DMS53 (cell line): ENCODE results near the gene MYO1C.
"Not testable (repeated sequence)": the region's sequence is repeated elsewhere in the genome, so short reads cannot be mapped to it uniquely, and the experiment has no call there.

Source experiments
- DNase-seq: peaks from one replicate; lab custom pipeline; 2025; lab: John Stamatoyannopoulos, UW

The MYO1C gene

DNA sequence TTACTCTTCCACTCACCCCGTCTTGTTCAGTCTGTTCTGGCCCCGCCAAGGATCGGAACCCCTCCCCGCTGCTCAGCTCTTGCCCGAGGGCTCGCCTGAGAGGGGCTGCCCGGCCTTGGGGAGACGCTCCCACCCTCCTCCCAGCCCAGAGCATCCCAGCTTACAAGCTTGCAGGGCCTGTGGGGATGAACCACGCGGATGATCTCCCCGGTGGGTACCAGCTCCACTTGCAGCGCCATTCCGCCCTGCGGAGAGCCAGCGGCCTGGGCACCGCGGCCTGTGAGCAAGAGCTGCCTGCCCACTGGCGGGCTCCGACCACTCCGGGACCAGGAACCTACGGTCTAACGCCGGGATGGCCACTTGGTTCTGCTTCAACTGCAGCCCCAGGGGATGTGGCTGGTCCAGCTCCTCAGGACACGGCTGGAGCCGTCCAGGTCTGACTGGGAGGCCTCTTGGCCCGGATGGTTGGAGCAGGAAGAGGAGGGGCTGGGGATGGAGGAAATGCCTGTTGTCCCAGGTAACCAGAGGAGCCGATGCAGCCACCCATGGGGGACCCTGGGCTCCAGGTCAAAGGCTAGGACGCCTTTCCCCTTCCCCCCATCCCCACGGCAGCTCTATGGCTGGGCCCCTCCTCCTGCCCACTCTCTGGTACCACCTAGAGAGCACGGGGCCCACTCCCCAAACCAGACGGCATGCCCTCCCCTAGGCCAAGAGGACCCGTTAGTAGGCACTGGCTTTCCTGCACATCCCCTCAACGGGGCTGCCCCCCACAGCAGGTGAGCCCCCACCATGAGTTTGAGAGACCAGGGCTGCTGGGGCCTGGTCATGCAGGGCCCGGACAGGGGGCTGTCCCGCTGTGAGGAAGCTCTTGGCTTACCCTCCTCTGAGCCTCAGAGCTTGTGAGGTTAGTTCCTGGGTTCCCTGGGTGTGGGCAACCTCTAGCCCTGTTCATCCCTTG, at the start of gene MYO1C:
MYO1C (minus strand) TSS at position 438 of the 958 bp plus-strand sequence; CDS start at position 239, 199 bp downstream.
- peak; percentile 70 for DNase-seq

DNA sequence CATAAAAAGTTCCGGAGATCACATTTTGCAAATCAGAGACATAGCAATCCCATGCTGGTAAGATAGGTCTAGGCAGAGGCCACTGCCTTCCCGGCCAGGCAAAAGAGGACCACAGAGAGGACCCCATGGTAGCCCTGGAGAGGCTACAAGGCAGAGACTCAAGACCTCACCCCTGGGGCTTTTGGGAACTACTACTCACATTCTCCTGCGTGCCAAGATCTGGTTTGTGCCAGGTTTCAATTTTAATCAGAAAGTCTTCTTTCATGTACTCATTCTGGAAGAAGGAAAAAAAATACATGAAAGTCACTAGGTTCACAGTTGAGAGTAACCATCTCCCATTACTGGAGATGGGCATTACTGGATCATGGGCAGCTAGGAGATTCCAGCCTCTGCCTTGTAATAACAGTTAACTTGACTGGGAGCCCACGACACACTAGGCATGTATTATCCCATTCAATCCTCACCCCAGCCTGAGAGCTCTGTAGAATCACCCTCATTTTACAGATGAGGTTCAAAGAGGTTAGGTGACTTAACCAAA, 49.0 kb upstream of the MYO1C start:
- DNase-seq: no peak

- DNase-seq: no peak
These were observed 47.3 kb upstream of the MYO1C start for GRCh38 chr17:1539811-1540210.

- DNase-seq: no peak
These were observed 43.3 kb upstream of the MYO1C start for GRCh38 chr17:1535737-1536136.

DNA sequence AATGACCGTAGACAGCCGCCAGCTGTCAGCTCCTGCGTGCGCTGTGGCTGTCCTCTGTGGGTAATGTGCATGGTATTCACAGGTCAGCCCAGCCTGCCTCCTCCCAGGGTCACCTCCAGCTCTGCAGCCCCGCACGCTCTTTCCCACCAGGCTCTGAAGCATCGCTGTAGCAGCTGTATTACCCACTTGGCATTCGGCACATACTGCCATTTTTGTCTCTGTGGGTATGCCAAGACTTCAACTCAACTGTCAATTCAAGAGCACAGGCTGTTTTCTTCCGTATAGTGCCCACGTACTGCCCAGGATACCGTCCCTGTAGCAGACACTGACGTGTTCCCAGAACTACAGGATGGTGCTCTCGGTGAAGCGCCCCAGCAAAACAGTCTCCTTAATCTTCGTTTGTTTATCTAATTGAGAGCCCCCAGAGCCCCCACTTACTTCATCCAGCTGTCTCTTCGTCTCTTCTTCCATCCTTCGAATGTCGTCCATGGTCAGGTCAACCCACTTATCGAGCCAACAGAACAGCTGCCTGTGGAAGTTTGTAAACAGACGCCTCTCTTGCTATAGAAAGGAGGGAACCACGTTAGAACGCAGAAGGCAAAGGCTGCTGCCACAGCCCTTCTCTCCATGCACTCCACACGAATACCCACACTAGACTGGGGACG, 41.3 kb upstream of the MYO1C start:
- no peak for DNase-seq

DNA sequence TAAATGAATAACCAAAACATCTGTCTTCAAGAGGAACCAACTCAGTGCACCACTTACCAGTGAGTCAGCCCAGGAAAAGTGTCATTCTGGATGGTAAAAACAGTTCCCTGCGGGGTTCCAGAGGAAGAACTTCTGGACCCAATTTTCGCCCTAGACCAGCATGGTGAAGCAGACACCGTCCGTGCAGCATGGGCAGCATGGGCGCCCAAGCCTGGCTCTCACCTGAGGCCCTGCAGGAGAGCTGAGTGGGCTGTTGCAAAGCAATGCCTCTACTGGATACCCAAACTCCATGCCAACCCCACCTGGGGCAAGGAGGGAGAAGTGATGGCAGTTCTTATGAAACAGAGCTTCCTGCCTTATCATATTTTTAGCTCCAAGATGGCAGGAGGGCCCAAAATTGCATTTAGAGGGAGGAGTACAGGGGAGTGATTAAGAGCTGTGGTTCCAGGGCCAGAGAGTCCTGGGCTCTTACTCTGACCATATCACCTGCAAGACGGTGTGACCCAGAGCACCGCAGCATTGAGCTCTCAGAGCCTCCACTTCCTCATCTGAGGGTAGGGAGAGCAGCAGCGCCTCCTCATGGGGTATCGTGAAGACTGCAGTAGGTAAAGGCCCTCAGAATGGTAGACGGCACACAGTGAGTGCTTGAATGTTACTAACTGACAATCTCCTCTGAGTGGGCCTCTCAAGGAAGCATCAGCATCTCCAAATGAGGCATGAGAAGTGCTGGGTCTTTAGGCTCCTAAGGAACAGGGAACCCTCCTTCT, 40.5 kb upstream of the MYO1C start:
- peak; percentile 49 for DNase-seq

GRCh38 chr17:1529863-1530262, 37.4 kb upstream of the MYO1C start:
- DNase-seq: peak; percentile 23

- DNase-seq: not testable (repeated sequence)
These were observed 34.4 kb upstream of the MYO1C start for GRCh38 chr17:1526876-1527275.

DNA sequence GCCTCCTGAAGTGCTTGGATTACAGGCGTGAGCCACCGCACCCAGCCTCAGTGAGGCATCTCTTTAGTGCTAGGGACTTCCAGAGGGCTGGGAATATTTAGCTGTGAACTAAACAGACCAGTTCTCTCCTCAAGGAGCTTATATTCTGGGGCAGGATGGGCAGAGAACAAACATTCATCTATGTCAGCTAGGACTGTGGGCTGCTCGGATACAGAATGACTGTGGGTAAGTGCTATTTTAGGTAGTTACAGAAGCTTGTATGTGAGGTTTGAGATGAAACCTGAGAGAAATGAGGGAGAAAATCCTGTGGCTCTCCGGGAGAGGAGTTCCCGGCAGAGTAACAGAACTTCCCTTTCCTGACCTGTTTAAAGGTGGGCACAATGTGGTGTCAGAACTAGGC, 30.1 kb upstream of the MYO1C start:
- DNase-seq: no peak

DNA sequence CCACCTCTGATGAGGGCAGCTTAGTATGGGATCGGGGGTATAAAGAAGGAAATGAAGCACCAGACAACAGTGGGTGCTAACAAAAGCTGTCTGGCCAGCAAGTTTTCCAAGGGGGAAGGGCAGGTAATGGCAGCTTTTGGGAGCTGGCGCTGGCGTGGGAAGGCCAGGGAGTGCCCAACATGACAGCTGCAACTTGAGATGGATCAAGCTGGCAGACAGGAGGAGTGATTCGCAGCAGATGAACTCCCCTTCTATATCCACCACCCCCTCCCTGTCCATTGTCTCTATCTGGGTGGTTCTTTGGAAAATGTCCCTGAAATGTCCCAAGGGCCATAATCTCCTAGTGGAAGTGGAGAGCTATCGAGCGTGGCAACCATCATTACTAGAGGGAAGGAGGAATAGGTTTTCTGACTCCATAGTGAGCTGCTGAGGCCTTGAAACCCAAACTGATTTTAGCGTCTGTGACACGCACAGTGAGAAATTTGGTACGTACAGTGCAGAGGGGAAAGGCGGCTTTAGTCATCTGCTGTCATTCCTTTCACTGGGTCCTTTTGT, 28.7 kb upstream of the MYO1C start:
- DNase-seq: no peak

DNA sequence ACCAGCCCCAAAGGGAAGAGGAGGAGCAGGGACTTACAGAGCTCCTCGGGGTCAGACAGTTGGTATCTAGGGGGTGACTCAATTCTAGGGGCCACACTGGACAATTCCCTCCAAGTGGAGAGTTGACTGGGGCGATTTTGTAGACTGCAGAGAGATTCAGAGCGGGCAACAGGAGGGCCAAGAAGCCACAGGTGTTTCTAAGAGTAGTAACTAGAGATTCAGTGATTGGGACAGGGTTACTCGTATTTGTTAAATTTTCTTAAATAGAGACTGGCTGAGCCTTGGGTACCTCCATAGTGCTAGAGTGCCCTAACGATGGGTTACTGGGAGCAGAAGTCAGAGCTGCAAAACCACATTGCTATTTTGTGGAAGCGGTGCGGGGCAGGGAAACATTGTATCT, 27.2 kb upstream of the MYO1C start:
- no peak for DNase-seq

GRCh38 chr17:1518410-1518809, 25.9 kb upstream of the MYO1C start:
- DNase-seq: no peak

DNA sequence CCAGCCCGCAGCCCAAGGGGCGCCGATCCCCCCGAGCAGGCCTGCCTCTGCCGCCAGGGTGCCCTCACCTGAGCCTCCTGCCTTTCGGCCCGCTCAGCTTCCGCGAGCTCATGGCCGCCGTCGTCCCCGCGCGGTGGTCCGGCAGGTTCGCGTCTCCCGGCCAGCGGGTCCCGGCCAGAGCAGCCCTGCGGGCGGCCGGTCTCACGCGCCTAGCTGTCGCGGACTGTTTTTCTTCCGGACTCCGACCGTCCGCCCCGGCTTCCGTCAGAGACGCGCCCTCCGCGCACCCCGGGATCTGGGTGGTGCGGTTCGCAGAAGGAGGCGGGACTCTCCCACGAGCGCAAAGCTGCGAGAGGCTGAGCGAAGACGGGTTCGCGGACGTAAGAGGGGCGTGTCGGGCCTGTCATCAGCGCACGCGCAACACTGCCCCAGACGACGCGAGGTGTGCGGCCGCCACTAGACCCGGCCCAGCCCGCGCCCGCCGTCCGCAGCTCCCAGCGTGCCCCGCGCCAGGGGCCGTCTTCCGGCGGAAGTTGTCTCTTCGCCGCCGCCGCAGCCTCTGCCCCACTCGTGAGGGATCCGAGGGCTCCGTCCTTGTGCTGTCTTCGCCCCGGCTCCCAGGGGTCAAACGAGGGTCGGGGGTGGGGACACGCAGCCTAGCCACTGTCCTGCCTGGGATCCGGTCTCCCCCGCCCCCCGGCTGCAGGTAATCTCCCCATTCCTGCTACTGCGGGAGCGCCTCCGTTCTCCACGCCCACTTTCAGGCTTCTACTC, 24.1 kb upstream of the MYO1C start, which contains the start of gene INPP5K:
INPP5K (minus strand) TSS at position 225 of the 774 bp plus-strand sequence; CDS start at position 112, 113 bp downstream.
- peak; percentile 98 for DNase-seq

DNA sequence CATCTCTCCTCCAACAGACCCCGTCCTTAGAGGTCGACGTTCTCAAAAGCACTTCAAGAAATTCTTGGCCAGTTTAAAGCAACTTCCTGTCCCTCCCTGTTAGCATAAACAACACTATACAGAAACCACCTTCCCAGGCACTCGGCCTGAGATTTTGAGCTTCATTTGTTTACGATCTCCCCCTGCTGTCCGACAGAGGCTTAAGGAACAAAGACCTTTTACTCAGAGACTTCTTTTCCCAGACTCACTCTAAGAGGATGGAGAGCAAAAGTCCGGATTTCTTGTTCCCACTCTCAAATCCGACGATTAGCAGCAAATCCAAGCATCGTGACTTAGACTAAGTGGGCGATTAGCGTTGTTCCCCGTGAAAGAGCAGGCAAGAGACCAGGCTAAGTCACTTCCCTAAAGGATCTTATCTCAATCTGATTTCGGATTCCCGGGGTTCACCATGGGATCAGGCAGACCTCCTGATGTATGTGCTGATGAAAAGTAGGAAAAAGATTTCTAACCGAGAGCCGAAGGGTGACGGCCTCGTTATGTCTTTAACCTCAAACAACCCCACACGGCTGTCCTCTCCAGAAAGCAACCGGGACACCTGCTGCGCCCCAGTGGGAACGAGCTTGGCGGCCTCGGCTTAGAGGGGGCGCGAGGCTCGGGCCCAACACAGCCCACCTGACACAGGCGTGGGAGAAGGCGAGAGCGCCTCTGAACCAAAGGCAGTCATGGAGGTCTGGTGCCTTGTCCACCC, 23.3 kb upstream of the MYO1C start:
- peak; percentile 62 for DNase-seq

DNA sequence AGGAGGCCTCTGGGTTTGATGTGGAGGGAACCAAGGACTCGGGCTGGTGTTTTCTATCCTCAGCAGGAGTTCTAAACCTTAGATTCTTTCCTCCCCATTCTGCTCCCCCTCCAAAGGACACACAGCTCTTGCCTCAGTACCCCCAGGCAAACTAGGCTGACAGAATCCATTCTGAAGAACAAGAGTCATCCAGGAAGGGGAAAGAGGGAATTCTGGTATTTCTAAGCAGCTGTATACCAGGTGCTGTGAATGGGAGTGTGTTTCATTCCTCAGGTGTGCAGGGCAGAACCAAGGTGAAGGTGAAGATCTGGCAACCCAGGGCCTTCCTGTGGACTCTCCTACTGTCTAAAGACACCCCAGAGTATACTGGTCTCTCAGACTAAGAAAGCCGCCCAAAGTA, 19.9 kb upstream of the MYO1C start:
- DNase-seq: no peak

DNA sequence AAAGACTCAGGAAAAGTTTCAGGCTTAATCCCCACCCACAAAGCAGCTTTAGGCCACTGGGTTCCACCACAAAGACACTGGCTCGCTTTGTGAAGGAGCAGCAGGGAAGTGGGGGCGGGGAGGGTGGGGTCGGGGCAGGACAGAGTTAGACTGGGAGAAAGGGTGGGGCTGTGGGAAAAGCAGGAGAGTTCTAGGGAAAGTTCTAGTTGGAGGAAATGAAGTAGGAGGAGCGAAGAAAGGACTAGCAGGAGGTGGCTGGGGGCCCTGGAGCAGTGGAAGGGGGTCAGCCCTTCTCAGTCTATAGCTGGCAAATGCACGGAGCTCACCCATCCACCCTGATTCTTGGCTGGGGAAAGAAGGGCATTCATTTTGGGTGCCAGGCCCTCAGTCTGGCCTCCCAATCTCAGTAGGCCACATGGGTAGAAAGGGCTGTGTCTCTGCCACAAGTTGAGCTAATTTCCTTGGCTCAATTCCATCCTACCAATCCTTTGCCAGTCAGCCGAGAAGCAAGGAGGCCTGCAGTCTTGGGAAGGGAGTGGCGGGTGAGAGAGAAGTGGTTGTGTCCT, 19.4 kb upstream of the MYO1C start:
- DNase-seq: no peak

DNA sequence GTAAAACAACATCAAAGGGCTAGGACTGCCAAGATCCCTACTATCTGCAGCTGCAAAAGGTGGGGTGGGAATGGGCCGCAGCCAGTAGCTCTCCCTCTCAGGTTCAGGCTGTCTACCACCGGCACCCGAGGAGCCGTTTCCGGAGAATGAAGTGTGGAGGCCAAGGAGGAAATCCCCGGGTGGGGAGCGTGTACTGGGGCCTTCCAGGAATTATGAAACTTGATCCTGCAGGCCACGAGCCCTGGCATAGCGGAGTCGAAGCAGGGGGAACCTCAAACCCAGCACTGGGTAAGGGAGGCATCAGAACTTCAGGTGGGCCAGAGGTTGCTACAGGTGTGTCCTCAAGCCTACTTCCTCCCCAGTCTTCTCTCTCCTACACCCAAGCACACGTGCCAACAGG, 18.8 kb upstream of the MYO1C start:
- DNase-seq: no peak

DNA sequence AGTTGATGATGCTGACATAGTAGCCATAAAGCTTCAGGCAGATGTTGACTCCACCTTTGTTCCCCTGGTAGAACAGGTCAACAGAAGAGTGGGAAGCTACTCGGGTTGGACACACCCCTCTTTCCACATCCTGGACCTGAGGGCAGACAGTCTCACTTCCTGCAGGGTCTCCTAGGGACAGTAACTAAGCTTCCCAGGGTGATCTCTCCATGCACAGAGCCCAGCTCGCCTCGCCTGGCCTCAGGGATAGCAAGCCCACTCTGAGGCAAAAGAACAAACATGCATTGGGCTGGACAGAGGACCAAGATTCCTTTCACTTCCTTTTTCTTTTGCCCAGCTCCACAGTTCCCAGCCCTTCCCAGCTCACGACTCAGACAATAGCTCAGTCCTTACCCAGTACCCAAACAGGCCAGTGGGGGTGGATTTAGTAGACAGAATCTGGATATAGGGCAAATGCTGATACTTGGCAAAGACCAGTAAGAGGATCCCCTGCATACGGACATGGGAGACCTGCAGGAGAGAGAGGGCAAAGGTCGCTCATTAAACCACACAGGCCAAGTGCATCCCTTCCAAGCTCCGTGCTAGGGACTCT, 16.9 kb upstream of the MYO1C start:
- DNase-seq: peak; percentile 27

DNA sequence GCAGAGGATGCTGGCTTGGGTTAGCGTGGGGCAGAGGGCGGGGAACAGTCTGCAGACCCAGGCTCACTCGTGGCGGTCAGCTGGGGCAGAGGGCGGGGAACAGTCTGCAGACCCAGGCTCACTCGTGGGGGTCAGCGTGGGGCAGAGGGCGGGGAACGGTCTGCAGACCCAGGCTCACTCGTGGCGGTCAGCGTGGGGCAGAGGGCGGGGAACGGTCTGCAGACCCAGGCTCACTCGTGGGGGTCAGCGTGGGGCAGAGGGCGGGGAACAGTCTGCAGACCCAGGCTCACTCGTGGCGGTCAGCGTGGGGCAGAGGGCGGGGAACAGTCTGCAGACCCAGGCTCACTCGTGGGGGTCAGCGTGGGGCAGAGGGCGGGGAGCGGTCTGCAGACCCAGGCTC, 16.2 kb upstream of the MYO1C start:
- not testable (repeated sequence) for DNase-seq
